ENCODE data around the gene MBD5. TPM values are rescaled to one million over a fixed set of nuclear protein-coding genes. Genes with fewer than 3 reads are reported as not detected.
A peak's percentile ranks its signal among the peaks of the same experiment; 100 is the strongest.

MBD5 gene
- total and polyA plus RNA-seq, 2 of the 4 experiments (the other 2 are of a cell fraction), result 9.8 to 14.2 TPM

DNA sequence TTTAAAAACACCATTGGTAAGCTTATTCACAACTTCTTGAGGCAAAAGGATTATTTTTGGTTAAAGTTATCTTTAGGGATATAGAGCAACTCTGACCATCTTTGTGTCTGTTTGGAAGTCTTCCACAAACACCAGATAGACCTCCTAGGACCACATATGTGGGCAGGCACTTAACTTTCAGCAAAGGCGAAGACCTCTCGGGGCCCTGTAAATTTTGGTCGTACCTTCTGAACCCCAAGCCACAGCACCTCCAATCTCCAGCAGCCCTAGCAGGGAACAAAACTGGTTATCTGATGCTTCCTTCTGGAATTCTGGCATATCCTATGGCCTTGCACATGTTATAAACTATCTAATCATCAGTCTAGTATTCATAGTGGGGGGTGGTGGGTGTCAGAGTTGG, 114.8 kb downstream of the MBD5 start:
- no peak overlapping the region for H2AK9ac ChIP-seq (replicated peaks; ENCODE audit: low read depth, low read length, poor library complexity)
- dilution Hi-C loops (cut with HindIII; ENCODE audit: low sequenced_read_pairs, unreplicated experiment) (no loop called here), intact Hi-C loops (cut with micrococcal nuclease) (loop anchor here (10.0 kb wide), 1 partner anchor 49 kb away; no protein-coding TSS in a partner anchor), in situ Hi-C loops (cut with MboI; ENCODE audit: low sequenced_read_pairs) (no loop called here)
- peak overlapping the region; percentile 35 for H2BK5ac ChIP-seq (ENCODE audit: low read depth, low read length, poor library complexity, severe bottlenecking)
- H2AK5ac ChIP-seq (ENCODE audit: low read depth, low read length), result no peak overlapping the region
- H2AFZ ChIP-seq (replicated peaks; ENCODE audit: low read length, poor library complexity), result no peak overlapping the region
- no peaks in the 10 kb centered on the region for H3K9me3 ChIP-seq (ENCODE audit: control insufficient read depth, insufficient read depth, low read length)
- H3K9me1 ChIP-seq (ENCODE audit: insufficient read depth, low read length), result no peaks in the 10 kb centered on the region
- peak overlapping the region; percentile 55; the same call in 1 of the 2 replicates for H3K18ac ChIP-seq (ENCODE audit: low read depth, low read length)
- H3K56ac ChIP-seq (ENCODE audit: extremely low read depth, insufficient read depth, low read length), result no peak overlapping the region; the same call in 1 of the 2 replicates
- H3K14ac ChIP-seq (replicated peaks; ENCODE audit: low read depth, low read length), result no peak overlapping the region
- H4K91ac ChIP-seq (ENCODE audit: insufficient read depth, low read depth, low read length), result no peak overlapping the region
- H3K9ac ChIP-seq (ENCODE audit: low read depth, low read length), result no peak overlapping the region
- no peak overlapping the region; the same call in 2 of the 3 replicates for H2BK15ac ChIP-seq (ENCODE audit: low read depth, low read length)
- DNase-seq, result peak; percentile 12
- ChIA-PET CTCF (no interaction called here), POLR2A (ENCODE audit: unreplicated experiment) (no interaction called here)
- H3K23ac ChIP-seq (ENCODE audit: low read depth, low read length), result no peak overlapping the region
- H4K8ac ChIP-seq (ENCODE audit: low read depth in 2 of 2, low read length in 2 of 2), result no peak overlapping the region
- H3K27ac ChIP-seq (ENCODE audit: insufficient read depth, low read length), result no peak overlapping the region
- ATAC-seq (ENCODE audit: low read depth), result peak; percentile 53
- no TSS peak for BruUV-seq (replicated peaks)
- peaks cover 5 to 19% of the 10 kb centered on the region in 2 experiments; a peak in 3 of 4 replicates for H3K79me1 ChIP-seq (ENCODE audit: low read depth in 1 of 2, low read length in 2 of 2)
- no peak overlapping the region for H4K5ac ChIP-seq (ENCODE audit: low read depth, low read length)
- no peak overlapping the region for H3K4ac ChIP-seq (ENCODE audit: low read depth, low read length)
- peaks cover 5% of the 10 kb centered on the region for H3K4me1 ChIP-seq (ENCODE audit: control insufficient read depth, insufficient read depth, low read length)
- H3K4me2 ChIP-seq (ENCODE audit: low read depth, low read length), result no peak overlapping the region
- no peaks in the 10 kb centered on the region for H3K36me3 ChIP-seq (ENCODE audit: control insufficient read depth, insufficient read depth, low read length)
- H3K27me3 ChIP-seq (ENCODE audit: control insufficient read depth, insufficient read depth, low read length), result no peaks in the 10 kb centered on the region
- WGBS, 2 experiments (ENCODE audit: extremely low coverage in 2 of 2, insufficient read length in 1 of 2), result 60% methylated on average over 1 of the region's 3 CpGs; no CpG with 5 or more reads in 1 of the 2 experiments
- TF ChIP-seq RAD21 (IDR thresholded peaks at IDR 0.05; ENCODE audit: low read length), result no peak
- peak; percentile 45; the same call in 1 of the 2 replicates for TF ChIP-seq BHLHE40 (IDR thresholded peaks at IDR 0.05; ENCODE audit: low read depth, low read length)
- no peak overlapping the region for H2BK20ac ChIP-seq (ENCODE audit: low read depth, low read length)
- no peak overlapping the region for H3K4me3 ChIP-seq (ENCODE audit: insufficient read depth, low read depth, low read length)
- no peaks in the 10 kb centered on the region for H4K20me1 ChIP-seq (ENCODE audit: insufficient read depth, low read length)
- H2BK120ac ChIP-seq (ENCODE audit: low read depth, low read length), result no peak overlapping the region

Data from IMR-90 (cell line).